GM10266 (cell line): ENCODE measurements around the gene MMP11.

Experiments
- DNase-seq: peaks from one replicate; pipeline ENCODE4 v3.0.0; 2012; ENCODE audit errors: extremely low spot score
- TF ChIP-seq, protein P1 (sequence below): IDR thresholded peaks from 2 replicates; pipeline ENCODE4 v1.5.1; 2012; ENCODE audit warnings: mild to moderate bottlenecking, low read depth; ENCODE audit not compliant: control insufficient read depth, insufficient read depth; ENCODE audit errors: missing control alignments

Gene MMP11

DNA sequence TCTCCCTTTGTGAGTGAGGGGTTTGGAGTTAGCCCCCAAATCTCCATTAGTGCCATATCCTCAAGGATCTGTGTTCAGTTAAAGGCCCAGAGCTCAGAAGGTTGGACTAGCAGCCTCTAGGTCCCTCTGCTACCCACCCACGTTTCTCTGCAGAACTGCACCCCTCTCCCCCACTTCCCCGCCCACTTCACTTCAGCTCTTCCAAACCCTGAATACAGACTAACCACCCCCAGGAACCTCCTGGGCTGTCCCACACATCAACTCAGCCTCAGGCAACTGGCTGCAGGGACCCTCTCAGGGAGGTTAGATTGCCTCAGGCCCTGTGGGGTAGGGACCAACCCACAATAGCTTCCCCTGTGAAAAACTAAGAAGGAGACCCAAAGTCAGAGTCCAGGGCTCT lies 19.3 kb upstream of the MMP11 start:
- no peak for DNase-seq
- TF ChIP-seq, protein P1, sequence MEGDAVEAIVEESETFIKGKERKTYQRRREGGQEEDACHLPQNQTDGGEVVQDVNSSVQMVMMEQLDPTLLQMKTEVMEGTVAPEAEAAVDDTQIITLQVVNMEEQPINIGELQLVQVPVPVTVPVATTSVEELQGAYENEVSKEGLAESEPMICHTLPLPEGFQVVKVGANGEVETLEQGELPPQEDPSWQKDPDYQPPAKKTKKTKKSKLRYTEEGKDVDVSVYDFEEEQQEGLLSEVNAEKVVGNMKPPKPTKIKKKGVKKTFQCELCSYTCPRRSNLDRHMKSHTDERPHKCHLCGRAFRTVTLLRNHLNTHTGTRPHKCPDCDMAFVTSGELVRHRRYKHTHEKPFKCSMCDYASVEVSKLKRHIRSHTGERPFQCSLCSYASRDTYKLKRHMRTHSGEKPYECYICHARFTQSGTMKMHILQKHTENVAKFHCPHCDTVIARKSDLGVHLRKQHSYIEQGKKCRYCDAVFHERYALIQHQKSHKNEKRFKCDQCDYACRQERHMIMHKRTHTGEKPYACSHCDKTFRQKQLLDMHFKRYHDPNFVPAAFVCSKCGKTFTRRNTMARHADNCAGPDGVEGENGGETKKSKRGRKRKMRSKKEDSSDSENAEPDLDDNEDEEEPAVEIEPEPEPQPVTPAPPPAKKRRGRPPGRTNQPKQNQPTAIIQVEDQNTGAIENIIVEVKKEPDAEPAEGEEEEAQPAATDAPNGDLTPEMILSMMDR: no peak

DNA sequence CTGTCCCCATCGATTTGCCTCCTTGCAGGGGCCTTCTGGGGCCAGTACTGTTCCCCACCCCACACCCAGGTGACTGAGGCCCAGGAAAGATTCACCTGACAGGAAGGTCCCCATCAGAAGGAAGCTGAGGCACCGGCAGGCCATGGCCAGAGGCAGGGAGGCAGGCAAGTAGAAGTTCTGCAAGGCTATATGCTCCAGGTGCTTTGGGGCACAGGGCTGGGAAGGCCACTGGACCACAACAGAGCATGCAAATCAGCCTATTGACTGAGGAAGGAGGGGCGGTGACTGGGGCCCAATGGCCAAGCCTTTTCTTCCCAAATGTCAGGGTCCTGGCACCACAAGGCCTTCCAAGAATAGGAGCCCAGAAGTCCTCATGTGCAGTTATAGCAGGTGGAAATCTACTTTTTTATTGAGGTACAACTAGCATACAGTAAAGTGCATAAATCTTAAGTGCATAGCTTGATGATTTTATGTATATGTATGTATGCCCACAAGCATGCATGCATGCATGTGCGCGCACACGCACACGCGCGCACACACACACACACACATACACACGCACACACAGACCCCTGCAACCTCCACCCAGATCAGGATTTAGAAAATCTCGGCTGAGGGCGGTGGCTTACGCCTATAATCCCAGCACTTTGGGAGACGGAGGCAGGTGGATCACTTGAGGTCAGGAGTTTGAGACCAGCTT lies 18.3 kb upstream of the MMP11 start, which contains the start of gene VPREB3:
TSS of gene VPREB3 (minus strand) at position 206 of the 700 bp plus-strand sequence. CDS start at position 144, 62 bp downstream.
- DNase-seq: no peak
- TF ChIP-seq, protein P1: no peak

DNA sequence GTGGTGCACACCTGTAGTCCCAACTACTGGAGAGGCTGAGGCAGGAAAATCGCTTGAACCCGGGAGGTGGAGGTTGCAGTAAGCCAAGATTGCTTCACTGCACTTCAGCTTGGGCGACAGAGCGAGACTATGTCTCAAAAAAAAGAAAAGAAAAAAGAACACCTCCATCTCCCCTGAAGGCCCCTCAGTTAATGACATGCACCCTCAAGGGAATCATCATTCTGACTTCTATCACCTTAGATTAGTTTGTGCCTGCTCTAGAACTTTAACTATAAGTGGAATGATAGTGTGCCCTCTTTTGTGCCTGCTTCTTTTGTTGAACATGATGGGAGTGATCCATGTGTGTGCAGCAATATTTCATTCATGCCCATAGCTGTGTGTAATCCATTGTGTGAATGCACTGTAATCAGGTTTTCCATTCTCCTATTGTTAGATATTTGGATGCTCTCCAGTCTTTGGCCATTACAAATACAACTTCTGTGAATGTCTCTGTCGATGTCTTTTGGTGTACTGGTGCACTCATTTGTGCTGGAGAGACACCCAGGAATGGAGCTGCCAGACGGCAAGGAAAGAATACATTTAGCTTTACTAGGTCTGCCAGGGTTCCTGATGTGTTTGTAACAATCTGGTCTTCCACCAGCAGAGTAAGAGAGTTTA lies 17.5 kb upstream of the MMP11 start:
- TF ChIP-seq, protein P1: no peak
- no peak for DNase-seq

DNA sequence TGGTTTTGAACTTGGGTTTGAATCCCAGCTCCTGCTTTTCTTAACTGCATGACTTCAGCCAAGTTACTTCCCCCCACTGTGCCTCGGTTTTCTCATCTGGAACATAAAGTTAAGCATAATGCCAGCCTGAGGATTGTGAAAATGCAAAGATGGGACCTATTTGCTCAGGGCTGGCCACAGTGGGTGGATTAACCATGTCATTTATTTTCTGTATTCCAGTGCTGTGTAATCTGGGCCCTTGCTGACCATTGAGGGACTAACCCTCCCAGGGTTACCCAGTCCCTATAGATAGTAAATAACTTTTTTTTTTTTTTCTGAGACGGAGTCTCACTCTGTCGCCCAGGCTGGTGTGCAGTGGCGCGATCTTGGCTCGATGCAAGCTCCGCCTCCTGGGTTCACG lies 16.9 kb upstream of the MMP11 start:
- TF ChIP-seq, protein P1: no peak
- DNase-seq: no peak

GRCh38 chr22:23756891-23757290 lies 15.8 kb upstream of the MMP11 start:
- DNase-seq: no peak
- TF ChIP-seq, protein P1: no peak

DNA sequence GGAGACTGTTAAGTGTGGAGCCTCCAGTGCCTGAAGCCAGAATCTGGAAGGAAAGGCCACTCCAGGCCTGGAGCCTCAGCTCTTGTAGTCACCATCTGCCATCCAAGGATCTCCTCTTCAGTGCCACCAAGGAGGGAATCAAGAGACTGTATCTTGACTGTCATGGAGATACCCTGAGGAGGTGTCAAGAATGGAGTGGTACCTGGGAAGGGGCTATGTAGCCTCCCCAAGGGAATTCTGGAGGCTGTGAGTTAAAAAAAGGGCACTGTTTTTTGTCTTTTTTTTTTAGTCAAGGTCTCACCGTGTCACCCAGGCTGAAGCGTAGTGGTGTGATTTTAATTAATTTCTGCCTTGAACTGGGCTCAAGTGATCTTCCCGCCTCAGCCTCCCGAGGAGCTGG lies 13.1 kb upstream of the MMP11 start:
- DNase-seq: no peak
- TF ChIP-seq, protein P1: no peak

DNA sequence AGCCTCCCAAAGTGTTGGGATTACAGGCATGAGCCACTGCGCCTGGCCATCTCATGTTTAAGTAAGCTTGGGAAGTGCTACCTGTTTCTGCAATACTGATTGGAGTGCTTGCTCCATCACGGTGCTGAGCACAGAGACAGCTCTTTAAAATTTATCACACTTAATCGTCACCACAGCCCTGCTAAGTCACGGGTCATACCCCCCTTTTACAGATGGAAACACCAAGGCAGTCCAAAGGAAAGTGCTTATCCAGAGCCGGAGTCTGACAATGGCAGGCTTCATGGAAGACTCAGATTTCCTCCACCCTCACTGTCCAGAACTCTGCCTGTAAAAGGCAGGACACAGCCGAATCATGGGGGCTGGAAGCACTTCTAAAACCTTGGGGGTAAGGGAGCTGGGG lies 12.6 kb upstream of the MMP11 start:
- TF ChIP-seq, protein P1: no peak
- DNase-seq: no peak
